Sciatic nerve (tissue), 2 donors: ENCODE data around the gene ADARB2. TPM values are rescaled to one million over a fixed set of nuclear protein-coding genes. Genes with fewer than 3 reads are reported as not detected.

Source experiments
- ATAC-seq: fragments of 200-7000 bp; cut with Tn5 transposase; one replicate; pipeline ENCODE4 v1.9.1; 2020; ENCODE audit warnings: mild to moderate bottlenecking, moderate library complexity
- DNase-seq: peaks from one replicate; pipeline ENCODE4 v3.0.0-alpha.2; 2020; ENCODE audit warnings: low spot score
- intact Hi-C: fragments of 100-400 bp; cut with DNase I; formaldehyde crosslinking; loops from one replicate; pipeline ENCODE4 v1.14.2; 2022
- total RNA-seq: library from RNA; stranded (reverse); fragmentation: NEBNext Ultra II Directional; extraction: Animal tissue kit (Norgen Biotek cat#: 25700); gene quantifications from one replicate; pipeline ENCODE4 v1.2.1, GENCODE V29; 2021
- donor health status: DM: no; HTN: no; CAD: no.
- donor health status: DM: no; HTN: no; CAD: no.

Gene ADARB2
- total RNA-seq, 1 donor from 2014 or later, result 1.9 TPM

DNA sequence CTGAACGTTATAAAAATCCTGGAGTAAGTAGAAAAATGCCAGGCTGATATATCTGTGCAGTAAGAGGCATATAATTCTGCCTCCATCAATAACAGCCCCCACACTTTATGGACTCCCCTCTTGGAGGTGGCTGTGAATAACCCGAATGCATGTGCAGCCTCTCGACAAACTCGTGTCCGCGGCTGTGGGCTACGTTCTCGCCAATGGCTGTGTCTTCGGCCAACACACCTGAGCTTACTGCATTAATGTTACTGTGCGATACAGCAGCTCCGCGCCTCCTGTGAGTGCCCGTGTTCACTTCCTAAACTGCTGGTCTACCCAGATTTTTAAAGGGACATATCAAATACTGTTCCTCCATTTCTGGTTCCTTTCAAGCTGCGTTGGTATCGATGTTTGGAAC lies 209.4 kb downstream of the ADARB2 start:
- DNase-seq (peak; percentile 47), ATAC-seq (no peak)
- intact Hi-C loops, result no loop called here

DNA sequence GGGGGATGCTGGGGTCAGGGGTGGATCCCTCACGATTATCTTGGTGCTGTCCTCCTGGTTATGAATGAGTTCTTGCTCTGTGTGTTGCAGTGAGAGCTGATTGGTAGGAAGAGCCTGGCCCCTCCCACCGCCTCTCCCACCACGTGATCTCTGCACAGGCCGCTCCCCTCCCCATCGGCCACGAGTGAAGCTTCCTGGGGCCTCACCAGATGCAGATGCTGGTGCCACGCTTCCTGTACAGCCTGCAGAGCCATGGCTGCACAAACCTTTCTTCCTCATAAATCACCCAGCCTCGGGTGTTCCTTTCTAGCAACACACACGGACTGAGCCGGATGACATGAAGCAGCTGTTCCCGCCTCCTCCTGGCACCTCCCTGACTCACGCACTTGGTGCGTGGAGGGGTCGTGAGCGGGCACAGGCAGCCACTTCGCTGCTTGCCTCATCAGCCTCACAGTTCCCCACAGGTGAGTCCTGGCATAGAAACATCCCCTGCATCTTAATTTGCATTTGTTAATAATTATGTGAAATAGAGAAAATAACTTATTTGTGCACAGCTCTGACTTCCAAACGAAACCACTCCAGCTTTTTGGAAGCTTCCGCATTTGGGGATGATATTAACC lies 210.8 kb downstream of the ADARB2 start:
- intact Hi-C loops, result no loop called here
- ATAC-seq, result peak; percentile 24
- peak; percentile 34 for DNase-seq

DNA sequence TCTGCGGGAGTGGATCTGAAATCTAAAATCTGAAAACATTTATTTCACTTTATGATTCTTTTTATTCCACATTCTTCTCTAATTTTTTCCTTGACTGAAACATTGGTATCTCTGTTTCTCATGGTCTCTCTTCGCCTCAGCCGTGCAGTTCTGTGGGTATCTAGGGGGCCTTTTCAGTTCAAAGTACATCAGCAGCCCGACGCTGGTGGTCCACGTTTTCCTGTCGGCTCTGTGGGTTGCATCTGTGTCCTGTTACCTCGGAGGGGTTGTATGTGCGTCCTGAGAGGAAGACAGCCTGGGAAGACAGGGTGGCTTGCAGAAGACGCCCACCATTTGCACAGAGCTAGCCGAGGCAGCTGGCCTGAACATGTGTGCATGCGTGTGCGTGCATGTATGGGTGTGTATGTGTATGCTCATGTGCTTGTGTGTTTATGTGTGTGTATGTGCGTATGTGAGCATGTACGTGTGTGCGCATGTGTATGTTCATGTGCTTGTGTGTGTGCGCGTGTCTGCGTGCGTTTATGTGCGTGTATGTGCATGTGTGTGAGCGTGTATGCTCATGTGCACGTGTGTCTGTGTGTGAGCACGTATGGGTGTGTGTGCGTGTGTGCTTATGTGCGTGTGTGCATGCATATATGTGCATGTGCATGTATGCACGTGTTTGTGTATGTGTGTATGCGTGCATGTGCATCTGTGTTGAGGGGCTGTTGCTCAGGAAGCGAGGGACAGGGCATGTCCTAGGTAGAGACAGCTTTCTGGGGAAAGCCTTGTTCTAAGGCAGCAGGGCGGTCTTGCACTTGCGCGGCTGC lies 211.8 kb downstream of the ADARB2 start:
- ATAC-seq (no peak), DNase-seq (no peak)
- intact Hi-C loops, result no loop called here

DNA sequence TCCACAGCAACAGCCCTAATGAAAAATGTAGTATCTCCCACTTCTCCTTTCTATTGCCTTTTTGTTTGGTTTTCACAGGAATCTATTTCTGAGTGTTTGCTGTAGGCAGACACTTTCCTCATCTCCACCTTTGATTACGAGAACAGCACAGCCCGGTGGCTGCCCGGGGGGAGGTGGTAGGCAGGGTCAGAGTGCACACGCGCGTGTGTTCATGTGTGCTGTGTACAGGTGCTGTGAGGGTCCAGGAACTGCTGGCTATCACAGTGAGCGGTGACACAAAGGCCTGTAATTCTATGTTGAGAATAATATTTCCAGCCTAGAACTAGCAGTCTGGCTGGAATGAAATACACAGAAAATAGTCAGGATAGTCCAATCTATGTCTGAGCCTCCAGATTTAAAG lies 212.8 kb downstream of the ADARB2 start:
- ATAC-seq, result no peak
- DNase-seq, result no peak
- intact Hi-C loops, result no loop called here

DNA sequence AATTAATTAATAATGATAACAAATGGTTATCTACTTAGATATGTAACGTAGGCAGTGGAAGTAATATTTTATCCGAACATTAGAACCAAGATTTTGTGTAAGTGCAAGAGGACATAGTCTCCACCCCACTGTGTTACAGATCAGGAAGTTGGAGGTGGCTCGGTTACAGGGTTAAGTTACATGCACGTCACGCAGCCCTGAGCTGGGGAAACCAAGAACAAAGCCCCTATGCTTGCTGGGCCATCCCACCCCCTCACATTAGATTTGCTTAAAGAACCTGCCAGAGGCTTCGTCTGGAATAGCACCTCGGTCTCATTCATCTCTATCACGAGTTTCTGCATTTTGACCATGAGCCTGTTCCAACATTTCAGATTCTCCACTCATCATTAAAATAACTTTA lies 214.1 kb downstream of the ADARB2 start:
- intact Hi-C loops, result no loop called here
- ATAC-seq, result no peak
- DNase-seq, result no peak

DNA sequence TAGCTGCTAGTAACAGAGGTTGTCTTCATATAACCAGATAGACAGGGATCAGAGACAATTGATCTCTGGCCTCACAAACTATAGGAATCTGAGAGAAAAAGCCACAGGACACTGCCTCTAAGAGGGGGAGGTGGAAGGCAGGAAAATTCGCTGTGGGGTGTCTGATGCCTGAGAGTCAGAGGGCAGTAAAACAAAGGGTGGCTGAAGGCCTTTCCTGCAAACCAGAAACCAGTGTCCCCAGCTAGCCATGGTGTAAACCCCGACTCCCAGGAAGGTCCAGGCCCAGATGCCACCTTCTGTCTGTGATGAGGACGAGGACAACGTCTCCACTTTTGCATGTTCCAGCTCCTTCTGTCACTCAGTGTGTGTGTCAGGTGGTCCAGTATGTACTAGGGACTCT lies 215.1 kb downstream of the ADARB2 start:
- DNase-seq (no peak), ATAC-seq (no peak)
- intact Hi-C loops, result no loop called here

DNA sequence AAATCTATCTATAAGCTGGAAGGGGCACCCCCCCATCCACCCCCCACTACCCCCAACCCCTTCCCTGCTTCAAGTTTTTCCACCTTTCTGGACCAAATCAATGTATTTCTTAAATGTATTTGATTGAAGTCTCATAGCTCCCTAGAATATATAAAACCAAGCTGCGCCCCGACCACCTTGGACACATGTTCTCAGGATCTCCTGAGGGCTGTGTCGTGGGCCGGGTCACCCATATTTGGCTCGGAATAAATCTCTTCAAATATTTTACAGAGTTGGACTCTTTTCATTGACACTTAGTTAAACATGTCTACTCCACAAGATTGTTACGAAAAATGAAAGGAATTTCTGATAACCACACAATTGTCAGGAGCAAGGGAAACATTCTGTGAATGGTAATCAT lies 215.6 kb downstream of the ADARB2 start:
- intact Hi-C loops, result no loop called here
- ATAC-seq (no peak), DNase-seq (no peak)

DNA sequence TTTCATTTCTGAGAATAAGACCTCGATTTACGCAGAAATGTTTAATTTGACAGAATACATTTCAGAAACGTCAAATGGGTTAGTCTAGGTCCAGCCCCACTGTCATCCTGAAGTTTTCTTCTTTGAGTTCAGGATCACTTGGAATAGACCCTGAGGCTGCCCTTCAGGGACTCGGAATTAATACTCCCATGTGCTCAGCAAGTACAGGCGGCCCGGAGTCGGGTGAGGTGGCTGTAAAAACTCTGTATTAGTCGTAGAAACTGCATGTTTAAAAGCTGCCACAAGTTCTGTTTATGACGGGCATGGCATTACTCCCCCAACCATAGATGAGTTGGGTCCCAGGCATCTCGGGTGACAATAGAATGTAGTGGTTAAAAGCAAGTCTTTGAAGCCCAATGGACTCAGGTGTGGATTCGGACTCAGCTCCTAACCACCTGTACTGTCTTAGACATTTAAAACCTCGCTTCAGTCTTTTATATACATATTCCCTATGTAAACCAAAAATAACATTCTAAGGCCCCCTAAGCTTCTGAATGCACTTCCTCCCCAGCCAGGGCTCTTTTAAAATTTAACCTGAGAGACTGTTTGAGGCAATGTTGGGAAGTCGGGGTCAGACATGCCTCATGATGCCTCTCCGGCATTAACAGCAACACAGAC lies 216.3 kb downstream of the ADARB2 start:
- ATAC-seq (no peak), DNase-seq (no peak)
- intact Hi-C loops, result no loop called here

DNA sequence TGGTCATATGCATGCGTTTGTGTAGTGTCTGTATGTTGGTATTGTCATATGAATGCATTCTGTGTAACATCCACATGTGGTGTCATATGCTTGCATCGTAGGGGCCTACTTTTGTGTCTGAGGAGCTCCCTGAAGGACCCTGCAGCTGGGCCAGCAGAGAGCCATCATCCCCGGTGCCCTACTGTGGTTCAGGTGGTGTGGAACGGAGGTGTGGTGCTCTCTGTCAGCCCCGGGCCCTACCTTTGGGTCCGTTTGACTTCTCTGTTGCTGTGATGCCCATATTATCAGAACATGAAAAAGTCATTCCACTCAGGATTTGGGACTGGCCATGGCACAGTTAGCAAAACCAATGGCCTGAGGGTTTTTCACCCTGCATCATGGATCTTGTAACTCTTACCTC lies 217.9 kb downstream of the ADARB2 start:
- DNase-seq, result no peak
- intact Hi-C loops, result no loop called here
- no peak for ATAC-seq

DNA sequence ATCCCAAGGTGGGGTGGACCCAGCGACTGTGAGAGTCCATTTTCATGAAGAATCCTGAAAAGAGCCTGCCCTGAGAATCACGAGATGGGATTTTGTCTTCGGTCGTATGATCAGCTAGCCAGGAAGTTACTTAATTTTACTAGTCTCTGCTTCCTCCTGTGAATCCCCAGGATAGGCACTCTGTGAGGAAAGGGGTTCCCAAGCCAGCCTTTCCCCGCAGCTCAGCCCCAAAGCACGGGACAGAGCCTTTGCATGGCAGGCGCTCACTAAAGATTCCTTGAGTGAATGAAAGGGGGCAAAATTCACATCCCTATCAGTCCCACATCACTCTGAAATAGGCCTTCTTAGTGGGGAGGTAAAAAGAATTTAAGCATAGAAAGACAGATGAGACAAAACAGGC lies 219.6 kb downstream of the ADARB2 start:
- ATAC-seq, result no peak
- no peak for DNase-seq
- intact Hi-C loops, result no loop called here

DNA sequence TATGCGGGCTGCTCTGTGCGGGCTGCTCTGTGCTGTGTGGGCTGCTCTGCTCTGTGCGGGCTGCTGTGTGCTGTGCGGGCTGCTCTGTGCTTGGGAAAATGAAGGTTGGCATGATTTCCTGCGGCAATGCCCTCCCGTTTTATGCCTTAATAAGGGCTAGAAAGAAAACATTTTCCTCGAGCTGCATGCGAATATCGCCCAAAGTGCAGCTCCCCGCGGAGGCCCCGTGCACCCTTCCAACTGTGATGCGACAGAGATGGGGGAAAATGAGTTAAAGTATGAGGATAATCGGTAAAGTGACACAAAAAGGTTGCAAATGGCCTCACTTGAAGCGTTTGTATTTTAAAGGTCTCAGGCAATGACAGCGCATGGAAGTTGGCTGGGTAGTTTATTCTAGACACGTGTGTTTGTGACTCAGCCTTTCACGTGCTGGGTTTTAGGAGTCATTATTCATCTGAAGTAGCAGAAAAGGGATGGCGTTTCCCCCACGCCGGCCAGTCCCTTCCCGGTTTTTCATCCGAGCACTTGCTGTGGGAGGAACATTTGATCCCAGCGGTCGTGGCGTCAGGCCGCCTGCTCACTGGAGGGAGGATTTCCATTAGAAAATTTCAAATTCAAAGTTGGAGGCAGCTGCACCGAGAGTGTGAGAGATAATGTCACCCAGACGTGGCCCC lies 220.7 kb downstream of the ADARB2 start:
- peak; percentile 7 for ATAC-seq
- intact Hi-C loops, result no loop called here
- DNase-seq, result no peak

DNA sequence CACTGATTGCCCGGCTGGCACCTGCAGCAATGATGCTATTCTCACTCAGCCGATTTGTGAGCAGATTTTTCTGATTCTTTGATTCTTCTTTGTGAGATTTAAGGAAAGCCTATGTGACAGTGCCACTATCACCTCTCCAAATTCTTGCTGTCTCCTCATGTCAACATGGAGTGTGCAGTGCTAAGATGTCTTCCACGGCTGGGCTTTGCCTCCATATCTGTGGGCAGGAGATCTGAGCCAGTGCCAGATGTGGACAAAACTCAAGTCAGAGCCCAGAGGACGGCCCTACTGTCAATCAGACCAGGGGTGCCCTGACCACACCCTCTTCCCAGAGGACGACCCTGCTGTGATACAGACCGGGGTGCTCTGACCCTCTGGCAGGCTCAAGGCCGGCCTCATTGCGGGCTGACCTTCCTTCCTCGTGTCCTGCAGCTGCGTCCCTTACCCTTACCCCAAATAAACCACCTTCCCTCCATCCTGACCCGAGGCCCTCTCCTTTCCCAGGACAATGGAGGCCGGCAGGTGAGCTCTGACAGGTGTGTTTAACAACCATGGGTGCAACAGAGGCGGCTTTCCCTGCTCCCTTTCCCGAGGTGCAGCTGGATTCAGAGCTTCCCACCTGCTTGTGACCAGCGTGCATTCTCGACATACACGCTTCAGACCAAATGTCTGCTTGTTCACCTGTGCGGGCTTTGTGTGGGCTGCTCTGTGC lies 221.4 kb downstream of the ADARB2 start:
- DNase-seq (no peak), ATAC-seq (no peak)
- intact Hi-C loops, result no loop called here

DNA sequence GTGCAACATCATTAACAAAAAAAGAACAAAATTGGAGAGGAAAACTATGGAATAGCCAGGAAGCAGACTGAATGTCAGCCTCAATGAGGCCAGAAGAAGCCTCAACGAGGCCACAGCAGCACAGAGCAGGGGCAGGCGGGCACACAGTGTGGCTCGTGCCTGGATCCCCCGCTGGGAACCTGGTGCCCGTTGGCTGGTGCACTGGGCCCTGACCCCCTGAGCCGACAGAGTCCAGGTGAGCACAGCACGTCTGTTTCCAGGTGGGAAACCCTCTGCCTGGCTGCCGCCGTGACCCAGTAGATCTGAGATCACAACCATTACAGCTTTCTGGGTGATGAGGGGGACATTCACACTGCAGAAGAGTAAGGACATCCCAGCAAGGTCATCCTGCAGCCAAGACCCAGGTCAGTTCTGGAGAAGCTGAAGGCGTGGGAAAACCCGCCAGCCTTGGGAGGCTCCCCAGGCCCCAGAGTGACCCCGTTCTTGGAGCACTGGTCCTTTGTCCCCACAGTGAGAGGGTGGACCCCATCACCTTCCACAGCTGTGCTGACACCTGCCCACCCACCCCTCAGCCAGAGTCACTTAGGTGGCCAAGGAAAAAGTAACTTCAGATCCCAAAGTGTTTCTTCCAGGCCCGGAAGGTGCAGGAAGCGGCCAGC lies 222.1 kb downstream of the ADARB2 start:
- ATAC-seq, result peak; percentile 29
- no peak for DNase-seq
- intact Hi-C loops, result no loop called here

DNA sequence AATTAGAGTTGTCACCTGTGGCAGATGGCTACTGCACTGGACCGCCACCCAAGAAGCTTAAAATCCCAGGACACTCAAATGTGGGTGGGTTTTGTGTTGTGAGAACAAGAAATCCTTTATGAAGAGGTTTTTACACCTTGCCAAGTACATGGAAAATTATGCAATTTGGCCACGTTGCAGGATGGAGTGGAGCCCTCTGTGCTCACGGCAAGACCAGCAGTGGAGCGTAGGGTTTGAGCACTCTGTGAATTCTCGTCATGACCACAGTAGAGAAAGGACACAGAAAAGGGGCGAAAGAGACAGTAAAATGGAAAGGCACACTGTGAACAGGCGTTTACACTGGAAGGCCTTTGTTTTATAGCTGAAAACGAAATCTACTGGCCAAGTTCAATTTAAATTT lies 222.6 kb downstream of the ADARB2 start:
- intact Hi-C loops, result no loop called here
- ATAC-seq (peak; percentile 93), DNase-seq (no peak)

DNA sequence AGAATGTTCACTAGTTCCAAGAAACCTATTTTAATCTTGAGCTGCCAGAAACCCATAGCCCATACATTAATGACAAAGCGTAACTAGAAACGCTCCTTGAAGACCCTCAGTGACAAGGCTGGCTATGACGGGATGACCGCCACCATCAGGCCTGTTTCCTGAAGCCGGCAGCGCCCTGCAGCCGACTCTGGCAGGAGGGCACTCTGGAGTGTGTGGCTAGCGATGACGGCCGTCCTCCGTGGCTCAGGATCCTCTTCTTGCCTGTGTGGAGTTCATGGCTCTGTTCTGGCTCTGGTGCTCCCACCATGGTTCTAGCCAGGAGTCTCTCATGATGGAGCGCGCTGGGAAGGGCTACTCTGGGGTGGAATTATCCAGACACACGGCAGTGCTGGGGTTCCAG lies 224.1 kb downstream of the ADARB2 start:
- intact Hi-C loops, result no loop called here
- DNase-seq (no peak), ATAC-seq (no peak)

DNA sequence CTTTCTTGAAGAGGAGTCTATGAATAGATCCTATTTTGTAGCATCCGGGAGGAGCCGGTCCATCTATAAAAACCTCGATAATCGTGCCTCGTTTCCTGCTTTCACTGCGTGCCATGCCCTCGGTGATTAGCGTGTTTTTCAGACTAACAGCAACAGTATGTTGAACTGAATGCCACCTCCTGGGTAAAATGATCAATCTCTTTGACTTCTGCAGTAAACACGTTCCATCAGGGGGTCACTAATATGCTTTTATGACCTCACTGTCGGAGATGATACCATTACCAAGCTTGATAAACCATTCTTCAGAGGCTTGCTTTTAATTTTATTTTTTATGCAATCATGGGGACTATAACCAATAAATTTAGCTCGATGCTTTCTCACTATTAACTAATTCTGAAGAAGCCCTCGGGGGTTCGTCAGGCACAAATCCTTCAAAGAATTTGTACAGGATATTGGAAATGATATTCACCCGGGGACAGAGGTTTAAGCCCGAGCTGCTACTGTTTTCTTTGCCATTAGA lies 228.3 kb downstream of the ADARB2 start:
- intact Hi-C loops, result no loop called here
- DNase-seq (no peak), ATAC-seq (no peak)

DNA sequence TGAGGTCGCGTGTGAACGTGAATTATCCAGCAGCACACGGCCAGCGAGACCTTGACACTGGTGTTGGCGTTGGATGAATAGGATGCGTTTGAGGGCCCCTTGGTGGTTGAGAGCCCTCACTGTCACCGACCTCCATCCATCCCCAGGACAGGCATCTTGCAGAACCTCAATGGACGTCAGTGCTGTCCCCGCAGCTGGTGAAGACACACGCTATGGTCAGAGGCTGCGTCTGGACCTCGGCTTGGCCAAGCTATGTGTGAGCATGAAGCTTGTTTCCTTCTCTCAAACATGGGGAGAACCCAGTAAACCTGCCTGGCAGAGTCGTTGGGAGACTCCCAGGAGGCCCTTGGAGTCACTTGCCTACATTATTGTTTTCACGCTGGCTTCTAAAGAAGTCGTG lies 229.2 kb downstream of the ADARB2 start:
- intact Hi-C loops, result no loop called here

DNA sequence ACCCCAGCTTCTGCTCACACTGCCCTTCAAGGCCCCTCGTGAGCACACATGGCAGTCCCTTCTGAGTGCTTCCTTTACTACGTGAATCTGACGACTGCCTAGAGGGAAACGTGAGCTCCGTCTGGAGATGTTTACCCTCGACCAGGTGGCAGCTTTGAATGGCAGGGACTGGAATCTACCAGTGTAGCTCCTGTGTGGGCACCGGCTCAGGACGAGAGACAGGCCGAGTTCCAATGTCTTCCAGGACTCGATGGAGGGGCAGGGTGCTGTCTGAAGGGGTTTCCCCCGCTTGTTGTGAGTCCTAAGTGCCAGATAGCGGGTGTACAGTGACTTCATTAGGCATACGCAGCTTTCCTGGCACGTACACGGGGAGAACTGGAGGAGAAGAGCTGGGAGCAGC lies 229.9 kb downstream of the ADARB2 start:
- intact Hi-C loops, result no loop called here
- no peak for DNase-seq
- no peak for ATAC-seq

More for the DNA sequence above, 229.2 kb downstream of the ADARB2 start:
- DNase-seq (no peak), ATAC-seq (no peak)

DNA sequence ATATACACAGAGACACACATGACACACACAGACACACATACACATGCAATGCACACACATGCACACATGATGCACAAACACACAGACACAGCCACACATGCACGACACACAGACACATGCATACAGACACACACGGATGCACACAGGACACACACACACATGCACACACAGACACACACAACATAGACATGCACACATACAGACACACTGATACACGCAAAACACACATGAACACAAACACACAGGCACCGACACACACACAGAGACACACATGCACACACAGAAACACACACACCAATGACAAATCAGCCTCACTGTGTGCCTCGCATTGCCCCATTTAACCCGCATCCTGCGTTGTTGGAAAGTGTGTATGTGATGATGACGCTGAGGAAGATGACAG lies 232.4 kb downstream of the ADARB2 start:
- intact Hi-C loops, result no loop called here
- ATAC-seq (no peak), DNase-seq (no peak)
